Activated T-cell treated with anti-CD3 and anti-CD28 coated beads, Interleukin-2, amount 50 U/mL, for 1 hour (primary cell): ENCODE results near the gene GP1BA.

Experiments
- DNase-seq: peaks from one replicate; pipeline ENCODE4 v3.0.0-alpha.2; 2020

The GP1BA gene

GRCh38 chr17:4938688-4939545 lies 6.8 kb downstream of the GP1BA start:
- DNase-seq, result no peak

DNA sequence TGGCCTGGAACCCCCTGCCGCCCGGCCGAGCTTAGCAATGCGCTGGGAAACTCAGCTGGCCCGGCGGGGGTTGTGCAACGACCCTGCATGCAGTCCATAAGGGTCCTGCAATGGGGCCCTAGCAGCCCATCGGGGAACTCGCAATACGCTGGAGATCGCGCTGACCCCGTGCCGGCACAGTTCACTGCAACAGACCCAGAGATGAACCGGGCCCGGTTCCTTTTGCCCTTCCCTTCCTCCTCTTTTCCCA lies 7.4 kb downstream of the GP1BA start:
- DNase-seq, result no peak

DNA sequence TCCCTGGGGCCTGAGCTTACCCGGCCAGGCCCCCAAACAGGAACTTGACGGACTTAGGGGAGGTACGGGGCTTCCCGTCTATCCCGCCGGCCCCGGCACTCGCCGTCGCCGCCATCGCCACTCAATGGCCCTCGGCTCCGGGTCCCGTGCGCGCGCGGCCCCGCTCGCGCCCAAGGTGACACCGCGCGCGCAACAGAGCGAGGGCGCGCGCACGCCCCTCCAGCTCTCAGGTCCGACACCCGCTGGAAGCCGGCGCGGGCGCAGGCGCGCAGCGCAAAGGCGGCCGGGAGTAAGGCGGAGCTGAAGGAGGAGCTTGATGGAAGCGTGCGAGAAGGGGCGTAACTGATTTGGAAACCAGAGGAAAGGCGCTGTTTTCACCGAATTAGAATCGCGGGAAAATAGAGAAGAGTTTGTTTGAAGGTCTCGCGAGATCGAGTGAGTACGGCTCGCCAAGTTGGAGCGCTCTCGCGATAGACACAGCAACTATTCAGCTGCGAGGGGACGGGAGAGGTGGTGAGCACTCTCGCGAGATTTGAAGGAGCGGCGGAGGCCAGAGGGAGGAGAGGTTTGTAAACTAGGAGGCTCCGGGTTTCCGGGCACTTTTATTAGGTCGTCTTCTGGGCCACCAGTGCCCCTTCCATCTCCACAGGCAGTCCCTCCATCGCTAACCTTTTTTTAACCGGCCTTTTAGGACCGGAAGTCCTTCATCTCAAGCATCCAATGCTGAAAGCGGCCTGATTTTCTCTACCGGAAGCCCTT lies 7.9 kb downstream of the GP1BA start, which contains the start of the genes RNF167 and SLC25A11:
TSS of gene RNF167 (plus strand) at position 473 of the 759 bp plus-strand sequence. CDS start 642 bp downstream, outside the sequence.
TSS of gene SLC25A11 (minus strand) at position 251 of the 759 bp plus-strand sequence. CDS start at position 115, 136 bp downstream.
- peak; percentile 97 for DNase-seq

DNA sequence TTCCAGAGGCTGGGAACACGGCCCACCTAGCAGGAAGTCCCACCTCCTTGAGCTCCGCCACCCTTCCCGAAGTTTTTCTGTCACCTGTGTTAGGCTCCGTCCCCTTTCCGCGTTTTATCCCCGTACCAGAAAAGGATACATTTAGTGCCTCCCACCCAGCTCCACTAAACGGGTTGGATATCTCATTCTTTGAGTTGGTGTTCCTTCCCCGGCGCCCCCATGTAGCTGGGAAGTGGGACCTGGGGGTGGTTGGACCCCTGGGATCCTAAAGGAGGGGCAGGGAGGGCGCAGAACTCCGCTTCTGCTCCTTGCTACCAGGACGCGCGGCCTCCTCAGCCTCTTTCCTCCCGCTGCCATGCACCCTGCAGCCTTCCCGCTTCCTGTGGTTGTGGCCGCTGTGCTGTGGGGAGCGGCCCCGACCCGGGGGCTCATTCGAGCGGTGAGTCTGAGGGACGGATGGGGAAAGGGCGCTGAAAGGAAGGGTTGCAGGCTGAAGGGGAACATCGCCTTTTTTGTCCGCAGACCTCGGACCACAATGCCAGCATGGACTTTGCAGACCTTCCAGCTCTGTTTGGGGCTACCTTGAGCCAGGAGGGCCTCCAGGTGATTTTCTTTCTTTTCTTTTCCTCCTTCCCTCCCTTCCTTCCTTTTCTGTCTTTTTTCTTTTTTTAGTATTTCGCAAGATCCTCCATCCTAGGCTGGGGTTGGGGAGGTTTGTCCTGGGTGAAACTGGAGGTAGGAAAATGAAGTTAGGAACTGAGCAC lies 8.7 kb downstream of the GP1BA start:
- peak; percentile 47 for DNase-seq

- DNase-seq, result no peak
Observed at GRCh38 chr17:4941319-4941610, 9.2 kb downstream of the GP1BA start.

DNA sequence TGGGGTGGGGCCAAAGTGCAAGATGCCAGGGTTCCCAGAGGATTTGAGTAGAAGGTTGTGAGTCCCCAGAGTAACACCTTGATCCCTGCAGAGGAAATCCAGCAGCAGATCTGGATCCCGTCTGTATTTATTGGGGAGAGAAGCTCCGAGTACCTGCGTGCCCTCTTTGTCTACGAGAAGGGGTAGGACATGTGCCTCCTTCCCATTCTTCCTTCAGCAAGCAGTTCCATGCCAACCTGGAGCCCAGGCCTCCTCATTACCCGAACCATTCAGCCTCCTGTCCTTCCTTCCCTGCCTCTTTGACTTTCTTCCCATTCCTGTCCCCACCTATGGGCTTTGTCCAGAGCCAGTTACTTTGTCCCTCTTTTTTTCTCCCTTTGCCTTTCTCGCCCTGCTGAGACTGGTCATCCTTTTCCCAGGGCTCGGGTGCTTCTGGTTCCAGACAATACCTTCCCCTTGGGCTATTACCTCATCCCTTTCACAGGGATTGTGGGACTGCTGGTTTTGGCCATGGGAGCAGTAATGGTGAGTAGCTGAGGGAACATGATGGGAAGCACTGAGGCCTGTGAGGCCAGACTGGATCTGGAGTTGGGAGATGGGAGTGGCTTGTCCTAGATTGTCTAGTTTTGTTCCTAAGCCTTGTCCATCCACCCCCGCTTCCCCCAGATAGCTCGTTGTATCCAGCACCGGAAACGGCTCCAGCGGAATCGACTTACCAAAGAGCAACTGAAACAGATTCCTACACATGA lies 10.9 kb downstream of the GP1BA start:
- no peak for DNase-seq

GRCh38 chr17:4944163-4944553 lies 12.1 kb downstream of the GP1BA start:
- DNase-seq, result no peak

- peak; percentile 44 for DNase-seq
Observed at GRCh38 chr17:4944554-4945175, 12.6 kb downstream of the GP1BA start.

DNA sequence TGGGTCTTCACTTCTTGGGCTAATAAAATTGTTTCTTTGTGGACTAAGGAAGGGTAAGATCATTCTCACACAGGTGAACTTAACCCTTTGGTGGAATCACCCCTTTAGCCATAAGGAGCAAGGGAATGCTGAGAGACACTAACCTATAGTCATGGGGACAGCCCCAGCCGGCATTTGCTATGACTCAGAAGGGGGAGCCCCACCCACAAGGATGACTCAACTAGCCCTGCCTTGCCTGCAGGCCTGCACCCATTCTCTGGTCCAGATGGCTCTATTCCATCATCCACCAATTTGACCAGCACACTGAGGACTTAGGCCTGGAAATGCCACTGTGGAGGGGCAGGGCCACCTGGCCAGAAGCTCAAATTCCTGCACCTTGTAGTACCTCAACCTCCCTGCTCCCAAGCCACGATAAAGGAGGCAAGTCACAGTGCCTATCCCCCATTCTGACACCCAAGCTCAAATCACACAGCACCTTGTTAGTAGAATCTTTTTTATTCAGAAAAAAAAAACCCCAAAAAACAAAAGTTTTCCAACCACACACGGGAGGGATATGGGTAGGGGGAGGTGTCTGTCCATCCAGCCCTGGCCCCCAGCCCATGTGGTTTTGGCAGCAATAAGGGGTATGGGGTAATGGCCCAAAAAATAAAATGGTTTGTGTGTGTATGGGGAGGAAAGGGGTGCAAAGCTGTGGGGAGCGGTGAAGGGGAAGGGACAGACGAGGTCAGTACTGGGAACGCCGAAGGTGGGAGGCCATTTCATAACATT lies 13.3 kb downstream of the GP1BA start:
- DNase-seq, result peak; percentile 77

DNA sequence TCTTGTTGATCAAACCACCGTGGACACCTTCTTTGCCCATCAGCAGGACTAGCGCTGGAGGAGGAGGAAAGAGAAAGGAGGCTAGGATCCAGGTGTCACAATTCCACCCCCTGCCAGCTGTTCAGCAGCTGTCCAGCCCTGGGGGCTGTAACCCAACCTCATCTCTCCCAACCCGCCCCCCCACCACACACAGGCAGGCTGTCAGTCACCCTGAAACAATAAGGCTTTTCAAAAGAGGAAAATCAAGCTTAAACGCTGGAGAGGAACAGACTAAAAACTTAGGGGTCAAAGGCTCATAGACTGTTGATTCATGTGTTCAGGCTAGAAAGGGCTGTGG lies 13.8 kb downstream of the GP1BA start:
- no peak for DNase-seq

- no peak for DNase-seq
Observed at GRCh38 chr17:4946312-4946976, 14.4 kb downstream of the GP1BA start.

GRCh38 chr17:4947010-4947410 lies 14.9 kb downstream of the GP1BA start:
- no peak for DNase-seq

- peak; percentile 72 for DNase-seq
Observed at GRCh38 chr17:4947411-4948165, 15.5 kb downstream of the GP1BA start.

- peak; percentile 88 for DNase-seq
Observed at GRCh38 chr17:4948166-4948930, 16.3 kb downstream of the GP1BA start, which contains the start of gene PFN1. PFN1 (minus strand) TSS chr17:4948530; CDS start chr17:4948394, 136 bp downstream.

DNA sequence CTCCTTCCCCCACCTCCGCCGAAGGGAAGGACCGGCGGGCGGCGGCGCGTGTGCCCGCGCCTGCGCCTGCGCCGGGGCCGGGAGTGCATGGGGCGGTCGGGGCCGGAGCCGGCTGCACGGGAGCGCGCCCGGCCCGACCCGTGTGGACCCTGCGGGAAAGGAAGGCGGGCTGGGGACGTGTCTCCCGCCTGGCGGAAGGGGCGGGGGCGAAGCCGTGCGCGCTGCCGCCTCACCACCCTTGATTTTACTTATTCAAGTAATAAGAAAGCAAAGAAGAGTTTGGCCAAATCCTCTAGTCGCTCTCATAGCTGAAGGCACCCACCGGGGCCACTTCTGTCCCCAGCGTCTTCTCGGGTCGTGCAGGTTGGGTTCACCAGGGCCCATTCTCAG lies 16.8 kb downstream of the GP1BA start:
- peak; percentile 77 for DNase-seq

- DNase-seq, result peak; percentile 86
Observed at GRCh38 chr17:4949321-4950074, 17.4 kb downstream of the GP1BA start.

DNA sequence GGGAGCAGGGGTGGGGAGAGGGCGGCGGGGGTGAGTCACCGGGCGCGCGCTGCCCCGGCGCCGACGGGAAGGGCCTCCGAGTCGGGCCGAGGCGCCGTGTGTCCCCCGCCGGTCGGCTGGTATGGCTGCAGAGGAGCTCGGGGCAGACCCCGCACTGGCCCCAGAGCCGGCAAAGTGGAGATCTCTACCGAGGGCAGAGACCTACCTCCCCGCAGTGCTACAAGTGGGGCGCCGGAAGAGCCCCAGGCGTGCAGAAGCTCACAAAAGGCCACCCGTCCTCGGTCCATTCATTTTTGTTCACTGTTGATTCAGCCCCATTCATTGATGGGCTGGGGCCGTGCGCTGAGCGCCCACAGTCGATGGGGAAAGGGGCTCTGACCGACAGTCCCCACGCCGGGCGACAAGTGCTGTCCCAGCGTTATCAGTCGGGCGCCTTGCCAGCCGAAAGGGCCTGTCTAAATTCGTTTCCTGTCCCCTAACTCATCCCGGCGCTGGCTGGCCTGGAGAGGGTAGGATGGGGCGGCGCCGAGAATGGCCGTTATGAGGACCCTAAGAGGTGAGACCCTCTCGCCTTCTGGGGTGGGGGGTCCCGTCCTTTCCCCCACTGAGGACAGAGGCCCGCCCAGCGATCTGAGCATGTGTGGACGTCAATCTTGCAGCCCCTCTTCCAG lies 18.1 kb downstream of the GP1BA start:
- DNase-seq, result no peak

DNA sequence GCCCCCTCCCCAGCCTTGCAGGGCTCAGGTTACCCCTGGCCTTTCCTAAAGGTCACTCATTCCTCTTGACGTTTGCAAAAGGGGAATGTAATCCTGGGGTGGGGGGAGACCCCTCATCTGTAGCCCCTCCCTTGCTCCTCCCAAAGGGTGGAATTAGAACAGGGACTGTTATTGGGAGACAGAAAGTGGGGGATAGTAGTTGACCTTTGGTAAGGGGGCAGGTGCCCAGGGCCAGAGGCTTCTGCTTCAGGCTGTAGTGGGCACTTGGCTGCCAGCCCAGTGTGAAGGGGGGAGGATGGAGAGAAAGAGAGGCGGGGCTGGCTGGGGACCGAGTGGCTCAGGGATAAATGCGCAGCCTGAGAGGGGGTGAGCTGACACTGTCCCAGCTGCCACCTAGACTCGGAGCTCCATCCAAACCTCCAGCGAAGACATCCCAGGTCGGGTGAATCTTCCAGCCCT lies 18.7 kb downstream of the GP1BA start, which contains the start of gene ENO3:
TSS of gene ENO3 (plus strand) at position 374 of the 459 bp plus-strand sequence. CDS start 711 bp downstream, outside the sequence.
- DNase-seq, result no peak
